NAMALWA (cell line): Measurements from ENCODE around the gene GRID1.

Source experiments
- DNase-seq: peaks from one replicate; pipeline ENCODE4 v3.0.0-alpha.2; 2015; ENCODE audit warnings: low spot score

The GRID1 gene

GRCh38 chr10:86265236-86265894, 101.2 kb downstream of the GRID1 start:
- no peak for DNase-seq

- DNase-seq = no peak
Measured at GRCh38 chr10:86264481-86265231, 101.9 kb downstream of the GRID1 start.

- no peak for DNase-seq
Measured at GRCh38 chr10:86263907-86264306, 102.7 kb downstream of the GRID1 start.

GRCh38 chr10:86263209-86263608, 103.4 kb downstream of the GRID1 start:
- no peak for DNase-seq

- DNase-seq = no peak
Measured at GRCh38 chr10:86262688-86263181, 103.9 kb downstream of the GRID1 start.

GRCh38 chr10:86261941-86262687, 104.5 kb downstream of the GRID1 start:
- peak; percentile 66 for DNase-seq

- no peak for DNase-seq
Measured at GRCh38 chr10:86261470-86261869, 105.1 kb downstream of the GRID1 start.

GRCh38 chr10:86260564-86260963, 106.0 kb downstream of the GRID1 start:
- DNase-seq = no peak

- DNase-seq = no peak
Measured at GRCh38 chr10:86259901-86260562, 106.6 kb downstream of the GRID1 start.

GRCh38 chr10:86258941-86259340, 107.7 kb downstream of the GRID1 start:
- no peak for DNase-seq

- DNase-seq = peak; percentile 24
Measured at GRCh38 chr10:86258499-86258898, 108.1 kb downstream of the GRID1 start.

- DNase-seq = no peak
Measured at GRCh38 chr10:86257683-86258082, 108.9 kb downstream of the GRID1 start.

GRCh38 chr10:86256690-86257315, 109.8 kb downstream of the GRID1 start:
- no peak for DNase-seq

- DNase-seq = no peak
Measured at GRCh38 chr10:86255405-86256251, 111.0 kb downstream of the GRID1 start.

GRCh38 chr10:86254526-86255174, 111.9 kb downstream of the GRID1 start:
- DNase-seq = no peak

- DNase-seq = no peak
Measured at GRCh38 chr10:86254081-86254480, 112.5 kb downstream of the GRID1 start.

- DNase-seq = no peak
Measured at GRCh38 chr10:86253091-86254072, 113.2 kb downstream of the GRID1 start.

- DNase-seq = no peak
Measured at GRCh38 chr10:86252556-86252955, 114.0 kb downstream of the GRID1 start.

GRCh38 chr10:86252079-86252478, 114.5 kb downstream of the GRID1 start:
- no peak for DNase-seq
